HepG2 (cell line): Measurements from ENCODE around the gene TK2. TPM values are rescaled to one million over a fixed set of nuclear protein-coding genes. Genes with fewer than 3 reads are reported as not detected.

ENCODE experiments used
- ATAC-seq: fragments of 200-7000 bp; cut with Tn5 transposase; 3 replicates; pipeline ENCODE4 v1.9.1; 2020; ENCODE audit warnings: mild to moderate bottlenecking, moderate library complexity
- BruUV-seq: library from RNA; stranded (reverse); fragments of 400-500 nt; replicated peaks from 2 replicates; lab custom pipeline; 2021; lab: Mats Ljungman, UMichigan
- CTCF ChIA-PET: fragments of 300-600 bp; formaldehyde crosslinking; extraction: SDS; loops from one replicate; lab custom pipeline; 2021; ENCODE audit warnings: low total read pairs, inconsistent platforms, low intra/inter-chr PET ratio; lab: Yijun Ruan, JAX
- POLR2A ChIA-PET: fragments of 350-600 bp; sonication (Branson Sonifier 250); formaldehyde crosslinking; loops from one replicate; lab custom pipeline; 2020; ENCODE audit warnings: antibody characterized with exemption, inconsistent platforms; lab: Yijun Ruan, JAX
- DNase-seq: peaks from one replicate; pipeline ENCODE4 v3.0.0-alpha.2; 2015; ENCODE audit warnings: low spot score
- FAIRE-seq: peaks from 3 replicates; lab custom pipeline; 2011; peaks lifted over from hg19 to GRCh38; lab: Jason Lieb, UNC
- H2AFZ ChIP-seq: one replicate; pipeline ENCODE4 v1.6.1; 2011; ENCODE audit warnings: low read length, inconsistent platforms
- H3K27ac ChIP-seq: fragments of 300-600 bp; 3 replicates; pipeline ENCODE4 v1.8.0; 2011; ENCODE audit warnings: mixed run types, mild to moderate bottlenecking, mixed read lengths, low read length, inconsistent platforms; ENCODE audit not compliant: insufficient read depth; ENCODE audit errors: extremely low read length
- H3K27me3 ChIP-seq, 2 experiments: fragments of 200-600 bp in 1 of 2; 2 replicates in 1 of 2; 3 replicates in 1 of 2; pipeline versions ENCODE4 v1.6.0 to v1.8.0; 2011; ENCODE audit warnings: low read length in 2 of 2, mild to moderate bottlenecking in 2 of 2, moderate library complexity in 2 of 2, inconsistent platforms in 1 of 2; ENCODE audit not compliant: insufficient read depth in 2 of 2, control insufficient read depth in 1 of 2
- H3K36me3 ChIP-seq, 2 experiments: fragments of 200-600 bp in 1 of 2; replicated peaks in 1 of 2; 2 replicates in 1 of 2; 3 replicates in 1 of 2; pipeline versions ENCODE4 v1.5.1 to v1.8.0; 2011; ENCODE audit warnings: low read length in 2 of 2, inconsistent platforms in 1 of 2; ENCODE audit not compliant: insufficient read depth in 2 of 2, control insufficient read depth in 1 of 2
- H3K4me1 ChIP-seq: 2 replicates; pipeline ENCODE4 v1.5.1; 2012; ENCODE audit warnings: low read length, inconsistent platforms; ENCODE audit not compliant: insufficient read depth
- H3K4me2 ChIP-seq: 2 replicates; pipeline ENCODE4 v1.6.0; 2011; ENCODE audit warnings: low read depth, low read length, inconsistent platforms
- H3K4me3 ChIP-seq, 3 experiments: fragments of 200-600 bp in 1 of 3; sonication (generic), shearing (Covaris generic) in 1 of 3; replicated peaks in 1 of 3; 2 replicates each; pipeline ENCODE4 v1.5.1; 2011 to 2016; ENCODE audit warnings: low read length in 3 of 3, inconsistent platforms in 2 of 3, low read depth in 2 of 3, mild to moderate bottlenecking in 2 of 3, control low read depth in 1 of 3, mixed read lengths in 1 of 3; ENCODE audit not compliant: insufficient read depth in 1 of 3
- H3K79me2 ChIP-seq: one replicate; pipeline ENCODE4 v1.6.1; 2011; ENCODE audit warnings: low read length, inconsistent platforms; ENCODE audit not compliant: insufficient read depth
- H3K9ac ChIP-seq: 2 replicates; pipeline ENCODE4 v1.6.0; 2011; ENCODE audit warnings: mild to moderate bottlenecking, low read depth, low read length, inconsistent platforms; ENCODE audit not compliant: insufficient read depth
- H3K9me3 ChIP-seq: 2 replicates; pipeline ENCODE4 v1.5.1; 2012; ENCODE audit warnings: mild to moderate bottlenecking, low read length
- H4K20me1 ChIP-seq: 2 replicates; pipeline ENCODE4 v1.6.0; 2011; ENCODE audit warnings: inconsistent platforms, mild to moderate bottlenecking, low read length, moderate library complexity; ENCODE audit not compliant: insufficient read depth
- ARHGAP35 ChIP-seq: sonication (generic); formaldehyde crosslinking; IDR thresholded peaks from 2 replicates; pipeline ENCODE4 v1.9.0; 2022; ENCODE audit warnings: mild to moderate bottlenecking, inconsistent platforms, moderate library complexity, missing genetic modification reagents, borderline replicate concordance
- BRCA1 ChIP-seq: sonication (generic); formaldehyde crosslinking; IDR thresholded peaks from 2 replicates; pipeline ENCODE4 v1.4.0; 2020; ENCODE audit warnings: missing genetic modification reagents
- NFIC ChIP-seq: IDR thresholded peaks from 2 replicates; pipeline ENCODE4 v1.6.1; 2012; ENCODE audit warnings: mild to moderate bottlenecking, low read length, inconsistent platforms
- SRSF9 ChIP-seq: fragments of 200-400 bp; formaldehyde crosslinking; IDR thresholded peaks from 2 replicates; pipeline ENCODE4 v1.6.1; 2018; ENCODE audit warnings: borderline replicate concordance, mild to moderate bottlenecking, low read depth, low read length; ENCODE audit not compliant: insufficient read depth, poor library complexity, severe bottlenecking
- YEATS4 ChIP-seq: sonication (generic); formaldehyde crosslinking; IDR thresholded peaks from 2 replicates; pipeline ENCODE4 v1.4.0; 2020; ENCODE audit warnings: missing genetic modification reagents, borderline replicate concordance
- ZSCAN21 ChIP-seq: sonication (generic); formaldehyde crosslinking; IDR thresholded peaks from 2 replicates; pipeline ENCODE4 v1.8.0; 2022; ENCODE audit warnings: mild to moderate bottlenecking, missing genetic modification reagents, moderate library complexity, borderline replicate concordance
- WGBS: methylation state at CpG from one replicate; pipeline ENCODE4 v1.1.6; 2017; ENCODE audit warnings: low lambda C conversion rate; 5-methylcytosine and 5-hydroxymethylcytosine counted together
- in situ Hi-C: cut with HindIII; loops from 2 replicates; pipeline ENCODE4 v1.10.0; 2017; ENCODE audit warnings: low pct_unique_long_range_greater_than_20kb; ENCODE audit not compliant: extremely low pct_ligation_motif_present
- intact Hi-C: fragments of 100-400 bp; cut with micrococcal nuclease; formaldehyde crosslinking; loops from one replicate; pipeline ENCODE4 v1.10.0; 2022; ENCODE audit not compliant: unreplicated experiment
- polyA plus RNA-seq, 8 experiments: library from polyadenylated mRNA; depleted of rRNA in 3 of 8; stranded (reverse) in 7 of 8; unstranded in 1 of 8; fragments of >200 nt; fragmentation: Illumina TruSeq in 4 of 8; extraction: Trizol in 4 of 8; gene quantifications; 2 replicates each; pipeline versions ENCODE4 v1.2.1 to v1.2.3, GENCODE V29; 2011 to 2016; ENCODE audit warnings: low read depth in 4 of 8, missing spikeins in 1 of 8, mixed read lengths in 1 of 8; ENCODE audit not compliant: insufficient read depth in 1 of 8
- total RNA-seq, 5 experiments: library from RNA; depleted of rRNA; stranded (reverse); fragments of >200 nt; fragmentation: Illumina TruSeq; extraction: Trizol; gene quantifications; 2 replicates each; pipeline ENCODE4 v1.2.3, GENCODE V29; 2016; ENCODE audit warnings: low read depth in 1 of 5
- TF ChIP-seq, protein P1 (sequence below): sonication (generic); formaldehyde crosslinking; IDR thresholded peaks from 2 replicates; pipeline ENCODE4 v1.5.1; 2020; ENCODE audit warnings: missing genetic modification reagents, mild to moderate bottlenecking, borderline replicate concordance
- TF ChIP-seq, protein P2 (sequence below): sonication (generic); formaldehyde crosslinking; IDR thresholded peaks from 2 replicates; pipeline ENCODE4 v1.8.1; 2023; ENCODE audit warnings: mild to moderate bottlenecking, inconsistent platforms, moderate library complexity, missing genetic modification reagents, borderline replicate concordance
- TF ChIP-seq, protein P3 (sequence below): sonication (generic); formaldehyde crosslinking; IDR thresholded peaks from 2 replicates; pipeline ENCODE4 v1.4.0; 2020; ENCODE audit warnings: missing genetic modification reagents

The TK2 gene
- total and polyA plus RNA-seq, 2 of the 13 experiments (the other 11 are each of a cell fraction or from before 2014, with no cell fraction given): 18.7 to 21.0 TPM

DNA sequence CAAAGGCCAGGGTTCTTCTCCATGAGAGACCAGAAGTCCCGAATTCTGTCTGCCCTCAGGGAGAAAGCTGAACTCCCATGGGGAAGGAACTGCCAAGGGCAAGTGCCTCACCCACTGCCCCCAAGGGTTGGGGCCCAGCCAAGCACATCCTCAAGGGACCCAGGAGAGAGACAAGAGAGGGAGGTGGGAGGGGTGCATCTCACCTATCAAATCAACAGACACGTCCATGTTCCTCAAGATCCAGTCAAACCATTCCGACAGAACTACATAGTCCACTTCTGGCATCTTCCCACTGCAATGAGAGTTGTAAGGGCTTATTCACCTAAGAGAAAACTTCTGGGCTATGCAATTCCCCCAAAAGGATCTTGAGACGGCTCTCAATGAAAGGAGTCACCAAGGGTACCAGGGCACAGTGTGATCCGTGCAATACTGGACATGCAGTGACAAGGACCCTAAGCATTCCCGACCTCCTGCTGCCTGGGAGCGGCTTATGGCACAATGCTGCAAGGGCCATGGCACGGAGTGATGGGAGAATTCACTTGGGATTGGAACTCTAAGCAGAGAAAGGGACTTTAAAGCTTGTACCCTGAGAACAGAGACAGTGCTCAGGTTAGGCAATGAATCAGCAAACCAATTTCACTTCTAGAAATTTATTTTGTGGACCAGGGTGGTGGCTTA, 32.2 kb downstream of the TK2 start (continued):
- TF ChIP-seq, protein P1, sequence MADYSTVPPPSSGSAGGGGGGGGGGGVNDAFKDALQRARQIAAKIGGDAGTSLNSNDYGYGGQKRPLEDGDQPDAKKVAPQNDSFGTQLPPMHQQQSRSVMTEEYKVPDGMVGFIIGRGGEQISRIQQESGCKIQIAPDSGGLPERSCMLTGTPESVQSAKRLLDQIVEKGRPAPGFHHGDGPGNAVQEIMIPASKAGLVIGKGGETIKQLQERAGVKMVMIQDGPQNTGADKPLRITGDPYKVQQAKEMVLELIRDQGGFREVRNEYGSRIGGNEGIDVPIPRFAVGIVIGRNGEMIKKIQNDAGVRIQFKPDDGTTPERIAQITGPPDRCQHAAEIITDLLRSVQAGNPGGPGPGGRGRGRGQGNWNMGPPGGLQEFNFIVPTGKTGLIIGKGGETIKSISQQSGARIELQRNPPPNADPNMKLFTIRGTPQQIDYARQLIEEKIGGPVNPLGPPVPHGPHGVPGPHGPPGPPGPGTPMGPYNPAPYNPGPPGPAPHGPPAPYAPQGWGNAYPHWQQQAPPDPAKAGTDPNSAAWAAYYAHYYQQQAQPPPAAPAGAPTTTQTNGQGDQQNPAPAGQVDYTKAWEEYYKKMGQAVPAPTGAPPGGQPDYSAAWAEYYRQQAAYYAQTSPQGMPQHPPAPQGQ (CRISPR knock-in tag): 0 out of 2 replicates have a peak, but pooled peaks have one; percentile 59
- no peak for TF ChIP-seq NFIC
- TF ChIP-seq ARHGAP35 (CRISPR knock-in tag): no peak
- no peak for TF ChIP-seq ZSCAN21 (CRISPR knock-in tag)
- TF ChIP-seq, protein P2, sequence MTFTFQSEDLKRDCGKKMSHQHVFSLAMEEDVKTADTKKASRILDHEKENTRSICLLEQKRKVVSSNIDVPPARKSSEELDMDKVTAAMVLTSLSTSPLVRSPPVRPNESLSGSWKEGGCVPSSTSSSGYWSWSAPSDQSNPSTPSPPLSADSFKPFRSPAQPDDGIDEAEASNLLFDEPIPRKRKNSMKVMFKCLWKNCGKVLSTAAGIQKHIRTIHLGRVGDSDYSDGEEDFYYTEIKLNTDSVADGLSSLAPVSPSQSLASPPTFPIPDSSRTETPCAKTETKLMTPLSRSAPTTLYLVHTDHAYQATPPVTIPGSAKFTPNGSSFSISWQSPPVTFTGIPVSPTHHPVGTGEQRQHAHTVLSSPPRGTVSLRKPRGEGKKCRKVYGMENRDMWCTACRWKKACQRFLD (CRISPR knock-in tag): 0 out of 2 replicates have a peak, but pooled peaks have one; percentile 50

DNA sequence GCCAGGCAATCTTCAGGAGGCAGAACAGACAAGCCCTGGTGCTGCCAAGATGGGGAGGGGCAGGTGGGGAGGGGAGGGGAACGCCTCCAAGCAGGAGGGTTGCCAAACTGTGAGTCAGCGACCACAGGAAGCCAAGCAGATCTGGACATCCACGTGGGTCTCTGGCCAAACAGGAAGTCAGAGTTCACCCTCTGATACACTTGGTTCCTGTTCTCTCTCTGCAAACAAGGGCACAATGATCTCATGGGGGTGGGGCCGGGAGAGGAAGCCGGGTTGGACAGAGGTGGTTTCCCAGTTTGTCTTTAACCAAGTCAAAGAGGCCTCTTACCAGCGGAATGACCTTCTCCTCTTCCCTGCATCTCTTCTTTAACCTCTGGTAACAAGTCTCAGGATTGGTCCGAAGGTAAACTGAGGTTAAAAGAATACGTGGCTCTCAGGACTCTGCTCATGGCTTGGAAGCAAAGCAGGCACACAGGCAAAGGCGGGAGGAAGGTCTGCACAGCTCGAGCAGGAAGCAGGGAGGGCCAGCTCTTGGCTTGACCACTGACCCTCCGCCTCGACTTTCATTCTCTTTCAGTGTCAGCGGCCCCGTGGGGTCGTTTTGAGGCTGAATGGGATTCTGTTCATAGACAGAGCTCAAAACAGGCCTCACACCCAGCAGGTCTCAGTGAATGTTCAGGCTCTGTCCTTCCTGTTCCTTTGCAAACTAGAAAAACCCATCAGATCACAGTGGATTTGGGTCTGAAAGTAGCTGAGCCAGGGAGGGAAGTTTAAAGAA, 32.9 kb downstream of the TK2 start:
- H2AFZ ChIP-seq: no peak overlapping the region
- POLR2A ChIA-PET: interaction anchor here (0.8 to 1.7 kb wide), 10 partner anchors 9 to 110 kb away, joined by 3 to 21 read pairs (median 4); partner anchors contain the start of genes CKLF, CMTM3 and TK2
- no peak for TF ChIP-seq SRSF9
- TF ChIP-seq, protein P3, sequence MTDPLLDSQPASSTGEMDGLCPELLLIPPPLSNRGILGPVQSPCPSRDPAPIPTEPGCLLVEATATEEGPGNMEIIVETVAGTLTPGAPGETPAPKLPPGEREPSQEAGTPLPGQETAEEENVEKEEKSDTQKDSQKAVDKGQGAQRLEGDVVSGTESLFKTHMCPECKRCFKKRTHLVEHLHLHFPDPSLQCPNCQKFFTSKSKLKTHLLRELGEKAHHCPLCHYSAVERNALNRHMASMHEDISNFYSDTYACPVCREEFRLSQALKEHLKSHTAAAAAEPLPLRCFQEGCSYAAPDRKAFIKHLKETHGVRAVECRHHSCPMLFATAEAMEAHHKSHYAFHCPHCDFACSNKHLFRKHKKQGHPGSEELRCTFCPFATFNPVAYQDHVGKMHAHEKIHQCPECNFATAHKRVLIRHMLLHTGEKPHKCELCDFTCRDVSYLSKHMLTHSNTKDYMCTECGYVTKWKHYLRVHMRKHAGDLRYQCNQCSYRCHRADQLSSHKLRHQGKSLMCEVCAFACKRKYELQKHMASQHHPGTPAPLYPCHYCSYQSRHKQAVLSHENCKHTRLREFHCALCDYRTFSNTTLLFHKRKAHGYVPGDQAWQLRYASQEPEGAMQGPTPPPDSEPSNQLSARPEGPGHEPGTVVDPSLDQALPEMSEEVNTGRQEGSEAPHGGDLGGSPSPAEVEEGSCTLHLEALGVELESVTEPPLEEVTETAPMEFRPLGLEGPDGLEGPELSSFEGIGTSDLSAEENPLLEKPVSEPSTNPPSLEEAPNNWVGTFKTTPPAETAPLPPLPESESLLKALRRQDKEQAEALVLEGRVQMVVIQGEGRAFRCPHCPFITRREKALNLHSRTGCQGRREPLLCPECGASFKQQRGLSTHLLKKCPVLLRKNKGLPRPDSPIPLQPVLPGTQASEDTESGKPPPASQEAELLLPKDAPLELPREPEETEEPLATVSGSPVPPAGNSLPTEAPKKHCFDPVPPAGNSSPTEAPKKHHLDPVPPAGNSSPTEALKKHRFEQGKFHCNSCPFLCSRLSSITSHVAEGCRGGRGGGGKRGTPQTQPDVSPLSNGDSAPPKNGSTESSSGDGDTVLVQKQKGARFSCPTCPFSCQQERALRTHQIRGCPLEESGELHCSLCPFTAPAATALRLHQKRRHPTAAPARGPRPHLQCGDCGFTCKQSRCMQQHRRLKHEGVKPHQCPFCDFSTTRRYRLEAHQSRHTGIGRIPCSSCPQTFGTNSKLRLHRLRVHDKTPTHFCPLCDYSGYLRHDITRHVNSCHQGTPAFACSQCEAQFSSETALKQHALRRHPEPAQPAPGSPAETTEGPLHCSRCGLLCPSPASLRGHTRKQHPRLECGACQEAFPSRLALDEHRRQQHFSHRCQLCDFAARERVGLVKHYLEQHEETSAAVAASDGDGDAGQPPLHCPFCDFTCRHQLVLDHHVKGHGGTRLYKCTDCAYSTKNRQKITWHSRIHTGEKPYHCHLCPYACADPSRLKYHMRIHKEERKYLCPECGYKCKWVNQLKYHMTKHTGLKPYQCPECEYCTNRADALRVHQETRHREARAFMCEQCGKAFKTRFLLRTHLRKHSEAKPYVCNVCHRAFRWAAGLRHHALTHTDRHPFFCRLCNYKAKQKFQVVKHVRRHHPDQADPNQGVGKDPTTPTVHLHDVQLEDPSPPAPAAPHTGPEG (CRISPR knock-in tag): peak; percentile 82; the same call in 1 of the 2 replicates
- peak; percentile 93 for TF ChIP-seq YEATS4 (CRISPR knock-in tag)
- TF ChIP-seq BRCA1 (CRISPR knock-in tag): no peak

More for the DNA sequence above, 32.9 kb downstream of the TK2 start:
- Histone ChIP-seq H3K4me2 (peak overlapping the region; percentile 97), H3K27me3 (no peaks in the 10 kb centered on the region), H3K79me2 (no peaks in the 10 kb centered on the region), H3K9me3 (no peaks in the 10 kb centered on the region), H4K20me1 (no peaks in the 10 kb centered on the region), H3K9ac (peak overlapping the region; percentile 92), H3K27ac (peak overlapping the region; percentile 99), H3K36me3 (0 out of 5 replicates have a peak, but pooled peaks cover 0 to 4% of the 10 kb centered on the region in 2 experiments), H3K4me1 (peaks cover 61% of the 10 kb centered on the region), H3K4me3 (peak overlapping the region; percentile 35 to 67 (median 43))
- 3% methylated on average over 15 of the region's 15 CpGs for WGBS
- FAIRE-seq (peak; percentile 100), DNase-seq (peak; percentile 100), ATAC-seq (peak; percentile 93)
- CTCF ChIA-PET: no interaction called here
- TSS peak; percentile 99 for BruUV-seq
- intact Hi-C loops (loop anchor here (1.0 to 2.0 kb wide), 3 partner anchors 34 to 88 kb away; partner anchors contain the start of gene CMTM3), in situ Hi-C loops (no loop called here)
